A549 treated with CORT108297 at 1 μM for 4 hours (cell line): ENCODE data around the gene CCDC169. TPM values are rescaled to one million over a fixed set of nuclear protein-coding genes. Genes with fewer than 3 reads are reported as not detected.

Experiments used
- total RNA-seq: library from RNA; stranded (reverse); fragments of 200-300 nt; extraction: Qiagen RNA extraction; gene quantifications from 5 replicates; pipeline ENCODE4 v1.2.3, GENCODE V29; 2022

Gene CCDC169
- 0.15 to 0.35 TPM (median 0.32 TPM) in 5 replicates for total RNA-seq

GRCh38 chr13:36297366-36298338, at the start of gene CCDC169:
TSS of gene CCDC169 (minus strand) at chr13:36297814. CDS start at chr13:36297719, 95 bp downstream.

GRCh38 chr13:36346222-36347083, 48.8 kb upstream of the CCDC169 start, which contains the start of gene SPART:
TSS of gene SPART (minus strand) at chr13:36346394. CDS start at chr13:36335830, 10,564 bp downstream.

GRCh38 chr13:36214163-36214921, 83.3 kb downstream of the CCDC169 start, which contains the start of gene SOHLH2:
TSS of gene SOHLH2 (minus strand) at chr13:36214556. CDS start at chr13:36214526, 30 bp downstream.

Other genes with a start within 250 kb of the CCDC169 start
- 0.76 to 1.1 TPM (median 0.89 TPM) in 5 replicates for gene DCLK1, start 166.4 kb downstream of the CCDC169 start, total RNA-seq
- not detected in 5 replicates for gene SOHLH2, start 83.3 kb downstream of the CCDC169 start, total RNA-seq
- 21.8 to 29.3 TPM (median 23.7 TPM) in 5 replicates for gene SPART, start 48.6 kb upstream of the CCDC169 start, total RNA-seq
- 0.29 to 0.51 TPM (median 0.42 TPM) in 5 replicates for gene CCNA1, start 134.7 kb upstream of the CCDC169 start, total RNA-seq